Ectodermal cell (in vitro differentiated cells): ENCODE results near the gene COMMD10.
"Not testable (repeated sequence)": the region's sequence is repeated elsewhere in the genome, so short reads cannot be mapped to it uniquely, and the experiment has no call there.

ENCODE experiments used
- H3K27ac ChIP-seq: 2 replicates; pipeline ENCODE4 v1.7.0; 2013; ENCODE audit warnings: mild to moderate bottlenecking, low read depth, low read length; ENCODE audit not compliant: insufficient read depth, poor library complexity, severe bottlenecking
- H3K27me3 ChIP-seq: 2 replicates; pipeline ENCODE4 v1.7.0; 2013; ENCODE audit warnings: mild to moderate bottlenecking, low read length; ENCODE audit not compliant: insufficient read depth, control insufficient read depth, poor library complexity, severe bottlenecking
- H3K36me3 ChIP-seq: one replicate; pipeline ENCODE4 v1.7.0; 2013; ENCODE audit warnings: low read length; ENCODE audit not compliant: control insufficient read depth, insufficient read depth
- H3K4me1 ChIP-seq: one replicate; pipeline ENCODE4 v1.7.0; 2013; ENCODE audit warnings: low read length; ENCODE audit not compliant: control insufficient read depth, insufficient read depth
- H3K4me3 ChIP-seq: 2 replicates; pipeline ENCODE4 v1.7.0; 2013; ENCODE audit warnings: low read depth, low read length, control low read depth; ENCODE audit not compliant: insufficient read depth
- H3K9me3 ChIP-seq: 2 replicates; pipeline ENCODE4 v1.7.0; 2013; ENCODE audit warnings: mild to moderate bottlenecking, low read length, moderate library complexity; ENCODE audit not compliant: control insufficient read depth
- WGBS, 2 experiments: methylation state at CpG; one replicate each; pipeline ENCODE4 v1.1.7; 2013; ENCODE audit warnings: missing lambda C conversion rate in 2 of 2; 5-methylcytosine and 5-hydroxymethylcytosine counted together

The COMMD10 gene

DNA sequence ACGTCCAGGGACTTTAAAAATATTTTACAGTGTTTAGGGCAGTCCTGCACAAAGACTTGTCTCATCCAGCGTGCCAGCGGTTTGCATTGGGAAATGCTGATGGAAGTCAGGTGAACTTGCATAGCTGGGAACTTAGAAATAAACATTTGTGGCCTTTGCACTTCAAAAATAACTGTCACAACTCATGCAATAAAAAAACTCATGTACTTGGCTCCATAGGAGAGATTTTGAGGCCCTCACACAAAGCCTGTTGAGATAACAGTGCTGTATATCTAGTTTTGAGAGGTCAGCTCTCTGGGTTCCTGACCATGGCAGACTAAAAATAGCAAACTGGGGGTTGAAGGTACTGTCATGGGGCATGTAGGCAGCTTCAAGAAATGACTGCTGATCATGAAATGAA is 5.5 kb downstream of the COMMD10 start:
- H3K27me3 ChIP-seq: no peaks in the 10 kb centered on the region
- no peaks in the 10 kb centered on the region for H3K4me1 ChIP-seq
- H3K27ac ChIP-seq: no peak overlapping the region
- H3K9me3 ChIP-seq: no peaks in the 10 kb centered on the region
- H3K36me3 ChIP-seq: peaks cover 20% of the 10 kb centered on the region
- no peak overlapping the region for H3K4me3 ChIP-seq
- WGBS, 2 experiments: 91% methylated on average over 3 of the region's 3 CpGs

DNA sequence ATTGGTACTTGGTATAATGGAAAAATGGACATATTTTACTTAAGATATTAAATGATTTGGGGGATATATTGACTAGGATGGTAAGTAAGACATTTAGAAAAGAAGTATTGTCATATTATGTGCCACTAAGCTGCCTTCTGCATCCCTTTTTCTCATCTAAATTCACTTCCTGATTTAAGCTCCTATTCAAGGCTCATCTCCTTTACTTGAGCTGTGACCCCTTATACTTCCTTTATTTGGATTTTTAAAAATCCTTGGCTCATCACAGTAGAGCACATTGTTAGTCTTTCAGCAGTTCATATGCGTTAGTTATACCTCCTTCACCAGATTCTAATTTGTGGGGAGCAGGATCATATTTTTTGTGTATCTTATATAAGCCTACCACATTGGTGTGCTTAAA is 6.6 kb downstream of the COMMD10 start:
- no peak overlapping the region for H3K4me3 ChIP-seq
- H3K27me3 ChIP-seq: no peaks in the 10 kb centered on the region
- peaks cover 20% of the 10 kb centered on the region for H3K36me3 ChIP-seq
- no peak overlapping the region for H3K27ac ChIP-seq
- WGBS, 2 experiments: 0% methylated on average over 1 of the region's 1 CpG; no CpG with 5 or more reads in 1 of the 2 experiments
- no peaks in the 10 kb centered on the region for H3K9me3 ChIP-seq
- no peaks in the 10 kb centered on the region for H3K4me1 ChIP-seq

- WGBS, 2 experiments: 96 to 99% methylated on average over 2 of the region's 4 CpGs
- H3K36me3 ChIP-seq: peaks cover 23% of the 10 kb centered on the region
These were observed 12.5 kb downstream of the COMMD10 start for GRCh38 chr5:116097301-116097700.

GRCh38 chr5:116098998-116099397 is 14.2 kb downstream of the COMMD10 start:
- Histone ChIP-seq H3K9me3 (no peaks in the 10 kb centered on the region), H3K4me1 (no peaks in the 10 kb centered on the region), H3K27ac (no peak overlapping the region), H3K4me3 (no peak overlapping the region), H3K27me3 (no peaks in the 10 kb centered on the region), H3K36me3 (peaks cover 9% of the 10 kb centered on the region)
- 94 to 100% methylated on average over 1 to 2 of the region's 2 CpGs for WGBS, 2 experiments

More at GRCh38 chr5:116097301-116097700, 12.5 kb downstream of the COMMD10 start:
- H3K4me3 ChIP-seq: no peak overlapping the region
- no peaks in the 10 kb centered on the region for H3K27me3 ChIP-seq
- no peak overlapping the region for H3K27ac ChIP-seq
- no peaks in the 10 kb centered on the region for H3K9me3 ChIP-seq
- H3K4me1 ChIP-seq: no peaks in the 10 kb centered on the region

- H3K9me3 ChIP-seq, H3K4me3 ChIP-seq, H3K27me3 ChIP-seq, H3K4me1 ChIP-seq, H3K27ac ChIP-seq, H3K36me3 ChIP-seq: not testable (repeated sequence)
- 90 to 91% methylated on average over 2 of the region's 2 CpGs for WGBS, 2 experiments
These were observed 20.1 kb downstream of the COMMD10 start for GRCh38 chr5:116104941-116105340.

DNA sequence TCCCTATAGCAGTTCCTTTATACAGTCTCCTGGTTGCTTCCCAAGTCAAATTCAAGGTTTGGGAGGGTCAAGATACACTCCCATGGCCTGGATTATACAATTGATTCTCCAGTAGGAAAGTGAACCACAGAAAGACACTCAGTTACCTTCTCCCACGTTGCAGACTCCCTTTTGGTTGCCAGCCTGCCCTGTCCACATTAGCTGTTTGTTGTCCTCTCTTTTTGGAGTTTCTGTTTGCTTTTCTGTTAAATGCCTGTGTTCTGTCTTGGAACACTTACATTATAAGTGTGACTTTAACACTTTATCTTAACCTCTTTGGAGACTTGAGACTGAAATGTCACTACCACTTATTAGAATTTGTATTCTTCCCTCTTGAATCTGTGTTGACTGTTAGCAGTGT is 30.3 kb downstream of the COMMD10 start:
- no peaks in the 10 kb centered on the region for H3K27me3 ChIP-seq
- WGBS, 2 experiments: 79 to 100% methylated on average over 1 of the region's 1 CpG
- H3K4me3 ChIP-seq: no peak overlapping the region
- no peaks in the 10 kb centered on the region for H3K4me1 ChIP-seq
- H3K36me3 ChIP-seq: no peaks in the 10 kb centered on the region
- H3K9me3 ChIP-seq: no peaks in the 10 kb centered on the region
- no peak overlapping the region for H3K27ac ChIP-seq

- 42% methylated on average over 2 of the region's 2 CpGs; no CpG with 5 or more reads in 1 of the 2 experiments for WGBS, 2 experiments
- no peaks in the 10 kb centered on the region for H3K27me3 ChIP-seq
- H3K4me3 ChIP-seq: no peak overlapping the region
- H3K9me3 ChIP-seq: no peaks in the 10 kb centered on the region
- no peaks in the 10 kb centered on the region for H3K36me3 ChIP-seq
- no peak overlapping the region for H3K27ac ChIP-seq
- no peaks in the 10 kb centered on the region for H3K4me1 ChIP-seq
These were observed 45.6 kb downstream of the COMMD10 start for GRCh38 chr5:116130471-116130870.

- WGBS, 2 experiments: 80 to 91% methylated on average over 1 of the region's 2 CpGs
These were observed 46.2 kb downstream of the COMMD10 start for GRCh38 chr5:116130976-116131375.

GRCh38 chr5:116133281-116133680 is 48.5 kb downstream of the COMMD10 start:
- Histone ChIP-seq H3K27ac (no peak overlapping the region), H3K27me3 (no peaks in the 10 kb centered on the region), H3K36me3 (no peaks in the 10 kb centered on the region), H3K4me1 (no peaks in the 10 kb centered on the region), H3K4me3 (no peak overlapping the region), H3K9me3 (no peaks in the 10 kb centered on the region)
- 96 to 100% methylated on average over 2 of the region's 3 CpGs for WGBS, 2 experiments

More at GRCh38 chr5:116130976-116131375, 46.2 kb downstream of the COMMD10 start:
- Histone ChIP-seq H3K27me3 (no peaks in the 10 kb centered on the region), H3K36me3 (no peaks in the 10 kb centered on the region), H3K4me1 (no peaks in the 10 kb centered on the region), H3K4me3 (no peak overlapping the region), H3K27ac (no peak overlapping the region), H3K9me3 (no peaks in the 10 kb centered on the region)

- Histone ChIP-seq H3K27ac (no peak overlapping the region), H3K4me3 (no peak overlapping the region), H3K27me3 (no peaks in the 10 kb centered on the region), H3K4me1 (no peaks in the 10 kb centered on the region), H3K36me3 (no peaks in the 10 kb centered on the region), H3K9me3 (no peaks in the 10 kb centered on the region)
- 90 to 100% methylated on average over 2 to 4 of the region's 5 CpGs for WGBS, 2 experiments
These were observed 50.5 kb downstream of the COMMD10 start for GRCh38 chr5:116135344-116135743.
